Smooth muscle cell (in vitro differentiated cells): ENCODE results near the gene SMR3B. TPM values are rescaled to one million over a fixed set of nuclear protein-coding genes. Genes with fewer than 3 reads are reported as not detected.

Experiments used
- DNase-seq: peaks from one replicate; lab custom pipeline; 2025; ENCODE audit not compliant: unreplicated experiment; lab: John Stamatoyannopoulos, UW
- H2AFZ ChIP-seq: fragments of 200-600 bp; sonication (generic); 2 replicates; pipeline ENCODE4 v1.6.0; 2016; ENCODE audit warnings: antibody characterized with exemption, low read depth, mild to moderate bottlenecking
- H3F3A ChIP-seq: fragments of 200-600 bp; sonication (generic); 2 replicates; pipeline ENCODE4 v1.6.0; 2017; ENCODE audit warnings: antibody characterized with exemption, low read depth
- H3K27ac ChIP-seq: fragments of 200-600 bp; sonication (generic); 2 replicates; pipeline ENCODE4 v1.5.1; 2016; ENCODE audit warnings: low read depth, mild to moderate bottlenecking
- H3K27me3 ChIP-seq: fragments of 200-600 bp; sonication (generic); 2 replicates; pipeline ENCODE4 v1.6.1; 2016; ENCODE audit warnings: low read depth, mild to moderate bottlenecking
- H3K36me3 ChIP-seq: fragments of 200-600 bp; sonication (generic); 2 replicates; pipeline ENCODE4 v1.5.1; 2016; ENCODE audit warnings: low read depth
- H3K4me1 ChIP-seq: fragments of 200-600 bp; sonication (generic); 2 replicates; pipeline ENCODE4 v1.5.1; 2016; ENCODE audit warnings: low read depth
- H3K4me2 ChIP-seq: fragments of 200-600 bp; sonication (generic); 2 replicates; pipeline ENCODE4 v1.6.0; 2016; ENCODE audit warnings: mild to moderate bottlenecking
- H3K4me3 ChIP-seq: fragments of 200-600 bp; sonication (generic); 2 replicates; pipeline ENCODE4 v1.5.1; 2016; ENCODE audit warnings: mild to moderate bottlenecking
- H3K79me2 ChIP-seq: fragments of 200-600 bp; sonication (generic); 2 replicates; pipeline ENCODE4 v1.6.0; 2016; ENCODE audit warnings: low read depth, mild to moderate bottlenecking
- H3K9ac ChIP-seq: fragments of 200-600 bp; sonication (generic); 2 replicates; pipeline ENCODE4 v1.6.0; 2016; ENCODE audit warnings: low read depth
- H3K9me3 ChIP-seq: fragments of 200-600 bp; sonication (generic); replicated peaks from 2 replicates; pipeline ENCODE4 v1.5.1; 2016; ENCODE audit warnings: low read depth
- H4K20me1 ChIP-seq: fragments of 200-600 bp; sonication (generic); 2 replicates; pipeline ENCODE4 v1.6.0; 2016; ENCODE audit warnings: low read depth
- WGBS: methylation state at CpG from one replicate; pipeline ENCODE4 v1.1.7; 2016; ENCODE audit warnings: low lambda C conversion rate; 5-methylcytosine and 5-hydroxymethylcytosine counted together
- polyA plus RNA-seq: library from polyadenylated mRNA; unstranded; fragments of >200 nt; fragmentation: Nextera tagmentation; extraction: Ambion mirVana; gene quantifications from 2 replicates; pipeline ENCODE4 v1.2.1, GENCODE V29; 2016
- total RNA-seq: library from RNA; depleted of rRNA; stranded (reverse); fragments of >200 nt; gene quantifications from 2 replicates; pipeline ENCODE4 v1.2.3, GENCODE V29; 2014
- TF ChIP-seq, protein P1 (sequence below): fragments of 200-600 bp; sonication (generic); IDR thresholded peaks from 2 replicates; pipeline ENCODE4 v1.5.1; 2017; ENCODE audit warnings: borderline replicate concordance, mild to moderate bottlenecking, antibody characterized with exemption; ENCODE audit not compliant: insufficient read depth, poor library complexity, severe bottlenecking

SMR3B gene
- total and polyA plus RNA-seq, 2 experiments from 2014 or later: not detected

DNA sequence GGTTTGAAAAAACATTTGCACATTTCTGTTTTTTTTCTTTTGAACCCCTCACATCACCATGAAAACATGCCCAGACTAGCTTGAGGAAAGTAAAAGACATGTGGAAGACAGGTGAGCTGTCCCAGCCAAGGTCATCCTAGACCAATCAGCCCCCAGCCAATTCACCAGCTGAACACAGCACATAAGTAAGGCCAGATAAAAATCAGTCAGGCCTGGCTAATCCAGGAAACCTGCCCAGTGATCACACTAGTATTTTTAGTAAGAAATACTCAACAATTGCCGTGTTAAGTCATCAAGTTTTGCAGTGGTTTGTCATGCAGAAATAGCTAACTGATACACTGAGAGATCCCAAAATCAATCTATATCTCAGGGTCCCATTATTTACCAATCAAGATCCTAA, 26.7 kb upstream of the SMR3B start:
- Histone ChIP-seq H3K9ac (no peak overlapping the region), H3K9me3 (no peaks in the 10 kb centered on the region), H3F3A (no peaks in the 10 kb centered on the region), H3K27ac (no peak overlapping the region), H3K27me3 (no peaks in the 10 kb centered on the region), H2AFZ (no peak overlapping the region), H3K4me3 (no peak overlapping the region), H4K20me1 (no peaks in the 10 kb centered on the region), H3K4me1 (no peaks in the 10 kb centered on the region), H3K36me3 (no peaks in the 10 kb centered on the region), H3K79me2 (no peaks in the 10 kb centered on the region), H3K4me2 (no peak overlapping the region)
- DNase-seq: no peak
- WGBS: 64% methylated on average over 1 of the region's 1 CpG
- TF ChIP-seq, protein P1, sequence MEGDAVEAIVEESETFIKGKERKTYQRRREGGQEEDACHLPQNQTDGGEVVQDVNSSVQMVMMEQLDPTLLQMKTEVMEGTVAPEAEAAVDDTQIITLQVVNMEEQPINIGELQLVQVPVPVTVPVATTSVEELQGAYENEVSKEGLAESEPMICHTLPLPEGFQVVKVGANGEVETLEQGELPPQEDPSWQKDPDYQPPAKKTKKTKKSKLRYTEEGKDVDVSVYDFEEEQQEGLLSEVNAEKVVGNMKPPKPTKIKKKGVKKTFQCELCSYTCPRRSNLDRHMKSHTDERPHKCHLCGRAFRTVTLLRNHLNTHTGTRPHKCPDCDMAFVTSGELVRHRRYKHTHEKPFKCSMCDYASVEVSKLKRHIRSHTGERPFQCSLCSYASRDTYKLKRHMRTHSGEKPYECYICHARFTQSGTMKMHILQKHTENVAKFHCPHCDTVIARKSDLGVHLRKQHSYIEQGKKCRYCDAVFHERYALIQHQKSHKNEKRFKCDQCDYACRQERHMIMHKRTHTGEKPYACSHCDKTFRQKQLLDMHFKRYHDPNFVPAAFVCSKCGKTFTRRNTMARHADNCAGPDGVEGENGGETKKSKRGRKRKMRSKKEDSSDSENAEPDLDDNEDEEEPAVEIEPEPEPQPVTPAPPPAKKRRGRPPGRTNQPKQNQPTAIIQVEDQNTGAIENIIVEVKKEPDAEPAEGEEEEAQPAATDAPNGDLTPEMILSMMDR: no peak

DNA sequence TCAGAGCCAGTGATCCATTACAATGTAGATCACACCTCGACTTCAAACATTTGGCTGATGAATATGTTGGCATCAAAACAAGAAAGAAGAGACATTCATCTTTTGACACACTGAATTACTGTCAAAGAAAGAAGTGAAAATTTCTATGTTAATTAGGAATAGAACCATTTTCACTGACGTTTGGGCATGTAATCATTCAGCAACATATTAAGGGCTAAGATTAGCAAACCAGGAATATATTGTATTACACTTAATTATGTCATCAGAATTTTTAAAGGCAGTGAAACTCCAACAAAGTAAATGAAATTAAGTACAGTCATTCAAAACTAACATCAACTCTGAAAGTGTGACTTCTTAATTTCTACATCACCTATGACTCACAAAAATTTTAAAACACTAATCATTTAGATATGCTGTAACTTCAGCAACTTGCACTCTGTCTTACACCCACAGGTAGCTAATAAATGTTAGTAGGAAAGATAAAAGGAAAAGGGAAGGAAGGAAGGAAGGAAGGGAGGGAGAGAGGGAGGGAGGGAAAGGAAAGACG, 23.7 kb upstream of the SMR3B start:
- no peaks in the 10 kb centered on the region for H3K36me3 ChIP-seq
- H3K9ac ChIP-seq: no peak overlapping the region
- H3K79me2 ChIP-seq: no peaks in the 10 kb centered on the region
- H3F3A ChIP-seq: no peaks in the 10 kb centered on the region
- no peak for DNase-seq
- no peaks in the 10 kb centered on the region for H3K27me3 ChIP-seq
- H3K27ac ChIP-seq: no peak overlapping the region
- H4K20me1 ChIP-seq: no peaks in the 10 kb centered on the region
- H2AFZ ChIP-seq: no peak overlapping the region
- no peaks in the 10 kb centered on the region for H3K9me3 ChIP-seq
- H3K4me3 ChIP-seq: no peak overlapping the region
- WGBS: 68% methylated on average over 3 of the region's 3 CpGs
- no peak overlapping the region for H3K4me2 ChIP-seq
- TF ChIP-seq, protein P1: no peak
- no peaks in the 10 kb centered on the region for H3K4me1 ChIP-seq

DNA sequence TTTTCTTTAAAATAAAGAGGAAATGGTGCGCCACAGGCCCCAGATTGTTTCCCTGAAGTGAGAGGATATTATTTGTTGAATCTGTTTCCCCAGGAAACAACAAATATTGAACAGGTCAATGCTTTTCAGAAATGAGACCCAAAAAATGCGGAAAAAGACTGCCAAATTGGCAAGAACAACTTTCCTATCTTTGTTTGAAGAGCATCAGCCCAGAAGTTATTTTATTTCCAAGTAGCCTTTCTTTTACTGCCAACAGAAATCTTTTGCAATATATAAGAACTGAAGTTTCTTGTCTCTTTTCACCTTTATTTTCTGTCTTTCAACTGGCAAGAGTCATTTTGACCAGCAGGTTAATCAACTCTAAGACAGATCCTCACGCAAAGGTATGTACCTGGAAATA, 22.5 kb upstream of the SMR3B start, which contains the start of gene SMR3A:
Gene SMR3A, plus strand, starts transcription at position 301 of the 400 bp plus-strand sequence. CDS start 1,356 bp downstream, outside the sequence.
- H3K36me3 ChIP-seq: no peaks in the 10 kb centered on the region
- H3K4me1 ChIP-seq: no peaks in the 10 kb centered on the region
- no peak within 1 kb of the TSS for H3K27ac ChIP-seq
- no peak for DNase-seq
- H3K27me3 ChIP-seq: no peaks in the 10 kb centered on the region
- H3K9me3 ChIP-seq: no peaks in the 10 kb centered on the region
- 90% methylated on average over 3 of the region's 3 CpGs for WGBS
- no peak within 1 kb of the TSS for H2AFZ ChIP-seq
- H3K4me3 ChIP-seq: no peak within 1 kb of the TSS
- no peak within 1 kb of the TSS for H3K9ac ChIP-seq
- H3K4me2 ChIP-seq: no peak within 1 kb of the TSS
- TF ChIP-seq, protein P1: no peak
- H4K20me1 ChIP-seq: no peaks in the 10 kb centered on the region
- no peaks in the 10 kb centered on the region for H3K79me2 ChIP-seq
- no peaks in the 10 kb centered on the region for H3F3A ChIP-seq

DNA sequence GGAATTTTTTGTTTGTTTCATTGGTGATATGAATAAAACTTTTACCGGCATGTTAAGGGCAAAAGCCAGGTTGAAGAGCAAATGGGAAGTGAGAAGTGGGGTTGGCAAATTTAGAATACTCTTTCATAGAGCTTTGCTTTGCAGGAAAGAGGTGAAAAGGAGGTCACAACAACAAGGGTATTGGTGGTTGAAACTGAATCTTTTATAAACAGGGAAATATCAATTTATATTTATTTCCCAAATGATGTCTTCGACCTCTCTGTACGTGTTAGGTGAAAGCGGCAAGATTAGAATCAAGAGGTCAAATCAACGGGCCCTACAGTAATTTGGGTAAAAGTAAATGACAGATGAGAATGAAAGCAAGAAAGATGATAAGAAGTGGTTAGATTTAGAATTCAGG, 18.9 kb upstream of the SMR3B start:
- Histone ChIP-seq H2AFZ (no peak overlapping the region), H3K9me3 (no peaks in the 10 kb centered on the region), H3K9ac (no peak overlapping the region), H3K4me2 (no peak overlapping the region), H3K27ac (no peak overlapping the region), H3K4me3 (no peak overlapping the region), H4K20me1 (no peaks in the 10 kb centered on the region), H3F3A (no peaks in the 10 kb centered on the region), H3K36me3 (no peaks in the 10 kb centered on the region), H3K27me3 (no peaks in the 10 kb centered on the region), H3K79me2 (no peaks in the 10 kb centered on the region), H3K4me1 (no peaks in the 10 kb centered on the region)
- WGBS: 92% methylated on average over 5 of the region's 5 CpGs
- DNase-seq: no peak
- TF ChIP-seq, protein P1: no peak
